NCI-H1694 (cell line): Measurements from ENCODE around the gene PXYLP1.

Source experiments
- DNase-seq: peaks from one replicate; lab custom pipeline; 2025; lab: John Stamatoyannopoulos, UW

PXYLP1 gene

DNA sequence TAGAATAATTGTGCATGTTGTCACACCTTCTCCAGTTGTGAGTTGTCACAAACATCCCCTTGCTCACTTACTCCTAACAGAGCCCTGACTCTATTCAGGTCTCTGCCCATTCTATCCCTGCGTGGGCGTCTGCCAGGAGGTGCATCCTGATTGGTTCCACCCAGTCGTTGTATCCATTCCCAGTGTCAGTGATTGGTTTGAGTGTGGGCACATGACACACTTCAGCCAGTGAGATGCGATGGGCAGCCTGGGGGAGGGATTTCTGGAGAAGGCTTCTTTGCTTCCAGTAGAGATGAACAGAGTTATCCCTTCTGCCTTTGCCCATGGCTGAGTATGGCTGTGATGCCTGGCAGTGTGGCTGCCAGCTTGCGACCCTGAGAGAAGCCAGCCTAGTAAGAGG lies 18.7 kb downstream of the PXYLP1 start:
- DNase-seq: no peak

DNA sequence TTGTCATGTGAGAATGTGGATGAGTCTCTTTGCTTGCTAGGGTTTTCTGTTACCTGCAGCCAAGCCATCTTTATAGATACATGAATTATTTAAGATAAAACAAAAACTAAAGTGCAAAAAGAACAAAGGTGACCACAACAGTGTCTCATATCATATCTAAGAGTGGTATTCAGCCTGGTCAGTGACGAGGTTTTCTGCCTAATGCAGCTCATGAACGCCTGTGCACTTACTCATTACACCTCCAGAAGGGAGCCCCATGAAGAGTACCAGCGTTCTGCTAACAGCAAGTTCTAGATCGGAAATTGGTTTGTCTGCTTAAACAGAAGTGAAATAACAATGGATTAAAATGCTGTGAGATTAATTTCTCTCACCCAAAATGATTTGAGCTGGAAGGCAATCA lies 19.2 kb downstream of the PXYLP1 start:
- DNase-seq: no peak

DNA sequence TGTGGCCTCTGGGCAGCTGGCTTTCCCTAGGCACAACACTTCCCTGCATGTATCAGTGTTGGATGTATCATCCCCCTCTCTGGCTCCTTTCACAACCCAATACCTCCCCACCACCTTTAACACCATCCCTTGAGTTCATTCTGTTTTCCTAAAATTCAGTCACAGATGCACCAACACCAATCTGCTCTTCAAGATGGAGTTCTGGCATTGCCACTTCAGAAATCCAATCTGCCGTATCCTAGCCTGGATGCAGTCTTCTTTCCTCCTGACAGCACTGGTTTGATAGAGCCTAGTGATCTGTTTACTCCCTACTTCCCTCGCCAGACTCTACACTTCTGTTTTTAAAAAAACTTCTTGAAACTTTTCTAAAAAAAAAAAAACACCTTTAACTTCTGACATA lies 21.7 kb downstream of the PXYLP1 start:
- no peak for DNase-seq

DNA sequence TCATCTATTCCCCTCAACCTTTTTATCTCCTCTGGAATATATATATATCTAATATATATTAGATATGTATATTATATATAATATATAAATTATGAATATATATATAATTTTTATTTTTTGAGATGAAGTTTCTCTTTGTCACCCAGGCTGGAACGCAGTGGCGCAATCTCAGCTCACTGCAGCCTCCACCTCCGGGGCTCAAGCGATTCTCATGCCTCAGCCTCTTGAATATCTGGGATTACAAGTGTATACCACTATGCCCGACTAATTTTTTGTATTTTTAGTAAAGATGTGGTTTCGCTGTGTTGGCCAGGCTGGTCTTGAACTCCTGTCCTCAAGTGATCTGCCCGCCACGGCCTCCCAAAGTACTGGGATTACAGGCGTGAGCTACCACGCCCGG lies 22.2 kb downstream of the PXYLP1 start:
- no peak for DNase-seq

DNA sequence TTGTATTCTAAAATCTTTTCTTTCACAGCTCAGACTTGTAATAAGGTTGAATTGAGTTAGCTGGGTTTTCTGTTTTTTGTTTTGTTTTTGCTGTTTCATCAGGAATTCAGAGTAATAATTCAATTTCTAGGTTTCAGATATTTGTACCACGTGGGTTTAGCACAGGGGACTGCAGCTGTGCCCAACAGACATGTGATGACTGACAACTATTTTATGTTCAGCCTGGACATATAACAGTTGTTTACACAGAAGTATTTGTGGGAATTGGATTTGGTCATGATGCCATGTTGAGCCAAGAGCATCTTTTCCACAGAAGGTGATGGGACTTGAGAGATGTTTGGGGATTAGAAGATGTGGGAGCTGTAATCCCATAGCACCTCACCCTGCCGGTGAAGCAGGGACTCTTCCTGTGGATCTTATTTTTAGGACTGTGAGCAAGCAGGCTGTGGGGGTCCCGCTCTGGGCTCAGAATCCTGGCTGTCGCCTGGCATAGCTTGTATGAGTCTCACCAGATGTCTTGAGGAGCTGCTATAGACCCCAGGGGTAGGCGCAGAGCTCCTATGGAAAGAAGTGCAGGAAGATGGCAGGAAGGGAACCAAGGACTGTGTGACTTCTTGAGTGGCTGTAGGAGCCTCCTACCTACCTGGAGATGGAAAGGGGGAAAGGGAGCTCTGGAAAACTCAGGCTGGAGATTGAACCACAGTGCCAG lies 23.7 kb downstream of the PXYLP1 start:
- DNase-seq: no peak

DNA sequence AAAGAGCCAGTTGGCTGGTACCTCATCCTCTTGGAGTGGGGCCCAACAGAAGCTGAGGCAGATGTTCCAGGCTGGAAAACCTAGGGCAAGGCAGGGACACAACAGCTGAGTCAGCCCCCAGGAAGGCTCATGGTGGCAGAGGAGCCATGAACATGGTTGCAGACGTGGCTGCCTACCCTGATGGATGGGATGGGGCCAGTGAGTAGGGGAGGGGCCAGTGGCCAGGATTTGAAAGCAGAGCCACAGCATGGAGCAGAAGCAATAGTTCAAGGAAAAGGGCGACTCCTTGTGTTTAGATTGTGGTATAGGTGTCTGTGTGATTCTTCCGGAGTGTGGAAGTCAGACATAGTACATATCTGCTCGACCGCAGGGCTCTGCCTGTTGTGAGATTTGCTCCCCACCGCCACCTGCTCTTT lies 24.2 kb downstream of the PXYLP1 start:
- peak; percentile 98 for DNase-seq

DNA sequence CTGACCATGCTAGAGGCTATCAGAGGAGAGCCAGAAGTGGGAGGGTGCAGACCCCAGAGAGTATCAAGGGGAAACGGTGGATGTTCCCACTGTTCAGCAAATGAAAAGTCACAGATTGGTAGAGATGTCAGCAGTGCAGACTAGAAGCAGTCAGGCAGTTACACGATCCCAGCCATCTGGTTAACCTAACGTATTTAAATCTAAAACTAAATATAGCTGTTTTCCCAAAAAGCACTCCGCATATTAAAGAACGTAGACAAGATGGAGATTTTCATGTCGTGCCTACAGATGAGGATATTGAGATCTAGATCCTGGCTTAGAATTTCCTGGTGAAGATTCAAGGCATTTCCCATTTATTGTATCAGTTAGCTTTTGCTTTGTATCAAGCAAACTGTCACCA lies 25.2 kb downstream of the PXYLP1 start:
- DNase-seq: peak; percentile 44

DNA sequence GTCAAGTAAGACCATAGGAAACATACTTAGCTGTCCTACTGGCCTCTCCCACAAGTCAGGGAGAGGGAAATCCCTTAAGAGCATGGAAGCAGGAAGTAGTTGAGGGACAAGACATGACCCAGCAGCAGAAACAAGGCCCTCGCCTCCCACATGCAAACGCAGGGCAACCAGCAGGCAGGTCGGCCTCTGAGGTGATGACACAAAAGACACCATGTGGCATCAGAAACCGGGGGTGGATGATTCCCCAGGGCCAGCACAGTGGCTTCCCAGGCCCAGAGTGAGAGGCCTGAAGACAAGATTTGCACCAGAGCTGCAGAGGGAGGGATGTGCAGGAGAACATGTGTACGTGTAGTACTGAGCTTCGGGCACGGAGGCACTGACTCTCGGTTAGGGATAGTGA lies 26.3 kb downstream of the PXYLP1 start:
- no peak for DNase-seq

DNA sequence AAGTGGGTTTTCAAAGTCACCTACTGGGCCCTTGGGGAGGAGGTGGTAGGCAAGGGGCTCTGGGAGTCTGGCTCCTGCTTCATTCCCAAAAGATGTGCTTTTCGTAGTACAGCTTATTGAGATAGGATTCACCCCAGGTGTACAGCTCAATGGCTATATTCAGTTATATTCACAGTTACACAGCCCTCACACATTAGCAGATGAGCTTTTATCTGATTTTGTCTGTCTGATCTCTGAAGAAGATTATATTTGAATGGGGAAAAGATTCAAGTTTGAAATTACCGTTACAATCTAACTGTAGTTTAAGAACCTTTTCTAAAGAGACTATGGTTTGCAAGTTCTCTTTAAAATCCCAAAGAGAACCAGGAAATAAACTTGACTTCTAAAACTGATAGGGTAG lies 27.3 kb downstream of the PXYLP1 start:
- no peak for DNase-seq

DNA sequence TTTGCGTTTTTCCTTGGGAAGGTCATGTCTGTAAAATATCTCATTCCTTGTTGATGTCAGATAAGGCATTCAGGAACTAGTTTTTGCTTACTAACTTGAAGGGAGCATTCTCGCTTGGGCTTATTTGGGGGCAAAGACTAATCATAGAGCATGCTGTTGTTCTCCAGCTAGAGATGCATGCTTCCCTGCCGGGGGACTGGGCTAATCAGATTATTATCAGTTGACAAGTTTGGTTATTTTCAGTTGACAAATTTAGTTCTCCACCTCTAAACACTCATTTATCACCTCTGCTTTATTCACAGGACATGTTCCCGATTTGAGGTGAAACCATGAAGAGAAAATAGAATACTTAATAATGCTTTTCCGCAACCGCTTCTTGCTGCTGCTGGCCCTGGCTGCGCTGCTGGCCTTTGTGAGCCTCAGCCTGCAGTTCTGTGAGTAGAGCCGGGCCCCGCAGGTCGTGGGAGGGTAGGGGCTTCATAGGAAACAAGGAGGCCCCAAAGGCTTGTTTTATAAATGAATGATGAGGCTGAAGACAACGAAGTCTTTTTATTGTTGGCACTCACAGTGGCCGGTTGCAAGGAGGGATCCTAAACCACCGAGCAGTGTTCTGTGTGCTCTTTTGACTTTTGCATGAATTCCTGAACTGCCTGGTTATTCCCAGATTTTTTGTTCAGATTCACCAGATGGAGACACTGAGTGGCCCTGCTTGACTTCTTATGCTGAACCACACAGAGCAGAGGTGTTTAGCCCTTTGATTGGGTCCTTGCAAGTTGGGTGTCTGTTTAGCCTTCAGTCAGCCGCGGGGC lies 28.4 kb downstream of the PXYLP1 start:
- no peak for DNase-seq

DNA sequence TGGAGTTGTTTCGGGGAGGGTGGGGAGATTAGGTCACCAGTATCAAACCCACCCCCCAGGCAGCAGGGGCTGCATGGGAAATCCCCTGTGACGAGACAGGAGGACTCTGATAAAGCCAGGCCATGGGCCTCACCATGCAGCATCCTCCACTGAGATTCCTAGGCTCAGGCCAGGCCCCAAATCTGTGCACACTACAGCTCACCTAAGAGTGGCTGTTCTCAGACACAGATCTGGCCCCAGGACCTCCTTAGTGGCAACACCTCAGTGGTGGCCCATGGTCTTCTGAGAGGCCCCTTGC lies 29.0 kb downstream of the PXYLP1 start:
- DNase-seq: no peak

DNA sequence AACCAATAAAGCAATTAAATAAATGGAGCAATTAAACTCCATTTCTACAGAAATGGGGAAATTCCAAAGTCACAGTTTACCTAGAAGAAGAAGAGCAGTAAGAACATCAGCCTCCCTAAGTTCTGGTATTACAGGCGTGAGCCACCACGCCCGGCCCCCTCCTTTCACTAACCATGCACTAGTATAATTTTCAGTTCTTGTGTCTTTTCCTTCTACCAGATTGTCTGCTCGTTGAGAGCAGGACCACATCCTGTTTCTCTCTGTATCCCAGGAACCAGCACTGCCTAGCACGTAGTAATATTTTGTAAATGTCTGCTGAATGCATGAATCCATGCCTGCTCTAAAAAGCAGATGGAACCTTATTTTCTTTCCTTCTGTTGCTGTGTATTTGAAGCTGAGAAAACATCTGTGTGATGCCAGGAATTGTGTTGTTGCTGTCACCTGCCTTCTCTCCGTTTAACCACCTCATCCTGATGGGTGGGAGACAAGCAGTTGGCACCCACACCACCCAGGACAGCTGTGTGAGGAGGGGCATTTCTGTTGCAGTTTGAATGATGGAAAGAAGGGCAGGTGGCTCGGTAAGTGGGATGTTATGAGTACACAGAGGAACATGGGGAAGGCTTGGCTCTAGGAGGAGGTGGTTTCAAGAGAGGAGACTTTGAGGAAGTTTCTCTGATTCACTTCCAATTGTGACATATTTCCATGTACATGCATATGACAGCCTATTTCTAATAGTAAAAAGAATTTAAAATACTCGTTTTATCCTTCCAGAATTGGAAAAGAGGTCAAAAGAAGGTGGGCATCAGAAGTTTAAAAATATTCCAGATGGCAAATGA lies 30.1 kb downstream of the PXYLP1 start:
- DNase-seq: peak; percentile 94

DNA sequence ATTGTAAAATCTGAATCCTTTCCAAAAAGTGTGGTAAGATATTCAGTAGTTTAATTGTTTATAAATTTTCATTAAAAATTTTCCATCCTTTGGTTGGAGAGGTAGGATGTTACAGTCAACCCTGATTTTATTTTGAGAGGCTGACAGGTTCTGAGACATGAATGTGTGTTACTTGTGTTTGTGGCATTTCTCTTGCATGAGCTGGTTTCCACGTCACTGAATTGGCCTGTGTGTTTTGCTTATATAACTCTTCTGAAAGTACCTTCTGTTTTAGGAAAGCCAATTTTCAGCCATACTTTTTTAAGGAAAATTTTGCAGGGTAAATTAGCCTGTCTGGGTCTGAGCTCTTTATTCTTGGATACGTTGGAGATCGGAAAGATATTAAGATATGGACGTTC lies 30.7 kb downstream of the PXYLP1 start:
- DNase-seq: no peak

DNA sequence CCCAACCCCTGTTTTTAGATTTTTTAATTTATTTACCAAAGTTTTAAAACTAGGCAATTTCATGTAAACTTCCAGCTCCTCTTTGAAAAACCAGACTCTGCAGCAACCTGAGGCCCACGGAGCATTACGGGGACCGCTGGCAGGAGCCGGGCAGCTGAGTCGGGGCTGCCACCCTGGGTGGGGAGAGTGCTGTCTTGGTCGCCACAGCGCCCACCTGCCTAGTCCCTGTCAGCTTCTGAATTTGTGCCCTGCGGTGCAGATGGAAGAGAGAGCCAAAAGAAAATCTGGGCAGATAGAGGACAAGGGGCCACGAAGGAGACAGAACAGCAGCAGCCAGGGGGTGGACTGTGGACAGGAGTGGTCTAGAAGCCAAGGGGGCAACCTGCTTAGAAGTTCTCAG lies 34.6 kb downstream of the PXYLP1 start:
- DNase-seq: no peak

DNA sequence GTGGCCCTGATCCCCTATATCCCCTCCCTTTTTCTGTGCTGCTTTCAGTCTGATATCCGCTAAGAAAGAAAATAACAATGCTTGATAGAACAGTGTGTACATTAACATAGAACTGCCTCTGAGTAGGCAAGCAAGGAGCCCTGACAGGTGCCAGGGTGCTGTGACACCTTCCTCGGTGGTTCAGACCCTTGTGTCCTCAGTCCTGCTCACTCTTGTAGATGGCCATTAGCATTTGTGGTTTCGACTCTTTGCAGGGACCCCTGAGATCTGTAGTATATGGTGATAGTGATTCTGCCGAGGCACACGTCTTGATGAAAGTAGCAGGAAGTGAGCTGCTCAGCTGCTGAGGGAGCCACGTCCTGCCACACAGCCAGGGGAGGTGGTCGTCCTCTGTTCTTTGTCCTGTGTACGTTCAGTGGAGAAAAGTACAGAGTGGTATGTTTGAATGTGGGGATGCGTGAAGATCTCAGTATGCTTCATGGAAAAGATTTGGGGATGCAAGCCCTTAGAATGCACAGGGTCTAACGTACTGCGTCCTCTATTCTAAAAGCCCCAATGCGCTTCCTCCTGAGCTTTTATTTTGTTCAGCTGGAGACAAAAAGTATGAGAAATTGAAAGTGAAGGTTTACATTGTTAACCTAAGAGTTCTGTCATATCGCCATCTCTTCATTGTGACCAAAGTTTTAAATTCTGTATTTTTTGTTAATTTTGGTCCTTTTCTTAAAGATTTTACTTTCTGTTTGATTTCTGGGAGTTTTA lies 35.4 kb downstream of the PXYLP1 start:
- no peak for DNase-seq

DNA sequence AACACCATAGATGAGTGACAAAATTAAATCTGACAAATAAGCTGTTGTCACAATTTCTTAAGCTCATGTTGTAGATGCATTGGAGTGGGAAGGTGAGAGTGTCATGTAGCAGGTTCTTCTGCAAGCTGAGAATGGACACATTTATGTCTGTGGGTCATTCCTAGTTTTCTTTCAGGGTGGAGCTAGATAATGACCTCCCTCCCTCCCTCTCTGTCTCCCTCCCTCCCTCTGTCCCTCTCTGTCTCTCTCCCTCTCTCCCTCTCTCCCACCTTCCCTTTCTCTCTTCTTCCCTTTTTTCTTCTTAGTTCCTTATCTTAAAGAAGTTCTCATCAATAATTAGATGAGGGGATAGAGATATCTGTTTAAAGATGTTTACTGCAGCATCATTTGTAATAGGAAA lies 36.0 kb downstream of the PXYLP1 start:
- no peak for DNase-seq

DNA sequence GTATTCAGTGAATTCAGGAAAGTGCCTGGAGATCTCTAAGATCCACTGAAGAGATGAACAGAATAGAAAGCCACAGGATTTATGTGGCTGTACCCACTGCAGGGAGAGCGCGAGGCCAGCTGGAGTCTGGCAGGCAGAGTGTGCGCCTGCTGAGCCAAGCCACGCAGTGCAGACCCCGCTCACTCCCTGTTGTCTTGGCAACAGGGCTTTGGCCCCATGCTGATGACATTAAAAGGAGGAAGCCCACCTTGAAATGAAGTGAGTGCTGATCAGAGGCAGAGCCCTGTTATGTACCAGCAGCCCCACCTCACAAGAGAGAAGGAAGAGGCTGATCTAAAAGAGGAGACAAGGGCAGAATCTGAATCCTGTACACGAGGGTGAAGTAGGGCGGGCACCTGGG lies 36.7 kb downstream of the PXYLP1 start:
- no peak for DNase-seq

DNA sequence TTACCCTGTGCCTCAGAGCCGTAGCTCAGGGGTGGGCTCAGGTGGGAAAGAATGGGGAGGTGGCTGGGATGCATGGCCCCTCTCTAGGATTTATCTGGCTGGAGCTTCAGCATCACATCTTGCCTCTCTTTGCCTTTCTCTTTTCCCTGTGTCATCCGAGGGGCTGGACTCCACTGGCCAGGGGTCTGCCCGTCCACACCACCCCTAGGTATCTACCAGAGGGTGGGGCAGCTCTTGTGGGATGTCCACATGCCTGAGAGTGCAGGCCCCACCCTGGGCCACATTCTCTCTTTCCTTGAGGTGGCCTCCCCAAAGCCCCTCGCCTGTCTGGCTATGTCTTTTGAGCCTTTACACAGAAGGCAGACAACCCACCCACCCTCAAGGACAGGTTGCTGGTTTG lies 37.2 kb downstream of the PXYLP1 start:
- DNase-seq: no peak

DNA sequence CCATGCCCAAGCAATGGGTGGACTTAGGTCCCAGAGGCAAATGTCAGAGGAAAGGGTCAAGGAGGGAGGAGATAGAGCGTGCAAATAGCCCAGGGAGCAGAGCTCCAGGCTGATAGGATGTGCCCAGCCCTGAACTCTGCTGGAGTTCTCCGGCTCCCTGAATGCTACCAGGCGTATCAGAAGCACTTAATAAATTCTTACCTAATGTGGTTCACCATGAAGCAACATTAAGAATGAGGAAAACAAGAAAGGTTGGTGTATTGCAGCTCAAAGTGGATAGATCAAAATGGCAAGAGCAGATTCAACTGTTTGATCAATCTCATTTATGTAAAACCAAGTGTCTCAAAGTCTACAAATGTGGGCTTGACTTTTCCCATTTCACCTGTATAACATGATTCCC lies 38.3 kb downstream of the PXYLP1 start:
- no peak for DNase-seq

DNA sequence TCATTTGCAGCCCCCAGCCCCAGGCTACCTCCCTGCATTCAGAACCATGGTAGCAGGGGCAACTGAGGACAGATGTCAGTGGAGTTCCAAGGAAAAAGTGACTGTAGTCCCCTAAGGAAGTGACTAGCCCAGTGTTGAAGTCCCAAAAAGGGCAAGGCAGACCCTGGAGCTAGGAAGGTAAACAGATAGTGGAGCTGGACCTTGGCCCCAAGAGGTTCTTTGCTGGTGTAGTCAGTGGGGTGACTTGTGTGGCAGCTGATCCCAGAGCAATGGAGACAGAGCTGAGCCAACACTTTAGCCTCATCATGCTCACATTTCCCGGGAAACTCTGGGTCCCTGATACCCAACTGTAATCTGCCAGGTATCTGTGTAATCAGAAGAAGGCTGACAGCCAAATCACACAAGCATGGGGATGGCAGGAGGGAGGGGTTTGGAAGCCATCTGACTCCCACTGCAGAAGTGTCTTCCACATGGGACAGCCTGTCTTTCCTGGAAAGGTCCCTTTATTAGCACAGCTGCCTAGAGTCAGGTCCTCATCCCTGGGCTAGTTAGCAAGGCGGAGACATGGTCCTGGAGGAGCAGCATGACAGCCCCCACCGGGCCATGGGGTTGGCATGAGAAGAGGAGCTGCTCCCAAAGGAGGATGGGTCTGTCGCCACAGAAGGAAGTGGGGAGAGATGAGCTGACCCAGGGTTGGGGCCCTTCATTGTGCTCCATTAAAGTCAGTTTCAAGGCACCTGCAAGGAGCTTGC lies 39.8 kb downstream of the PXYLP1 start:
- peak; percentile 40 for DNase-seq

DNA sequence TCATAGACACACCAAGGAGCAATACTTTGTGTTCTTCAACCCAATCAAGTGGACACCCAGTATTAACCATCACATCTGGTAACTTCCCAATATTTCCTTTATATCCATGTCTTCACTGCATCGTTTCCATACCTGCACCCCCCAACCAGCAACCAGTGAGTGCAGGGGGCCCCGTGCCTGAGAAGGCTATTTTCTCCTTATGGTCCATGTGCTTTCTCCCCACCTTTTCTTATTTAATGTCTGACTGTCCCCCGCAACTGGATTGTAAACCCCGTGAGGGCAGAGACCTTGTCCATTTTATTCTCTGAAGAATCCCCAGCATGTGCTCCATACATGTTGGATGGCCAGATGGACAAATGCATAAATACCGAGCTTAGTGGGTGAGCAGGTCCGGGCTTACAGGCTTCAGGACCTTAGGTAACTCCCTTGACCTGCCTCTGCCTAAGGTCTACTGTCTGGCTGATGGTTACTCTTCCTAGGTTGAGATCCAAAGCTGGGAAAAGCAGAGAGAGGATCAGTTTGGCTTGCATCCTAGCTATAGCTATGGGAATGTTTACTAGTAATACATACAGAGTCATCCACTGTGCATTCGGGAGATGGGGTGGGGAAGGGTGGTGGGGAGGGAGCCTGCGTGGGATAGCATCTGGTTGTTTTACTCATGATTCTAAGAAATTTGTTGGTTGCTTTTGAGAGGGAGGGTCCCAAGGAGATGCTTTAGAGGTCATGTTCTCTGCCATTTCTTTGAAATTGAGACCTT lies 41.5 kb downstream of the PXYLP1 start:
- no peak for DNase-seq
